Loucy (cell line): Measurements from ENCODE around the gene TAB3.

Source experiments
- H2AFZ ChIP-seq: fragments of 200-600 bp; sonication (generic); 2 replicates; pipeline ENCODE4 v1.6.0; 2016; ENCODE audit warnings: antibody characterized with exemption, mild to moderate bottlenecking, low read length, moderate library complexity
- H3F3A ChIP-seq: fragments of 200-600 bp; 2 replicates; pipeline ENCODE4 v1.6.0; 2016; ENCODE audit warnings: antibody characterized with exemption, low read depth, mild to moderate bottlenecking
- H3K27me3 ChIP-seq: fragments of 200-600 bp; sonication (generic); 2 replicates; pipeline ENCODE4 v1.6.1; 2014; ENCODE audit warnings: low read length, mild to moderate bottlenecking; ENCODE audit not compliant: insufficient read depth, poor library complexity, severe bottlenecking
- H3K36me3 ChIP-seq: fragments of 200-600 bp; sonication (generic); 2 replicates; pipeline ENCODE4 v1.6.1; 2016; ENCODE audit warnings: low read length; ENCODE audit not compliant: insufficient read depth
- H3K4me1 ChIP-seq: fragments of 200-600 bp; sonication (generic); 2 replicates; pipeline ENCODE4 v1.5.1; 2014; ENCODE audit warnings: low read length, mild to moderate bottlenecking; ENCODE audit not compliant: insufficient read depth, poor library complexity, severe bottlenecking
- H3K4me2 ChIP-seq: fragments of 200-600 bp; sonication (generic); 2 replicates; pipeline ENCODE4 v1.6.0; 2014; ENCODE audit warnings: antibody characterized with exemption, low read length, low read depth, mild to moderate bottlenecking; ENCODE audit not compliant: poor library complexity, severe bottlenecking
- H3K4me3 ChIP-seq: fragments of 200-600 bp; sonication (generic); 2 replicates; pipeline ENCODE4 v1.5.1; 2014; ENCODE audit warnings: low read length, mild to moderate bottlenecking, mixed read lengths; ENCODE audit not compliant: poor library complexity, severe bottlenecking
- H3K79me2 ChIP-seq: fragments of 200-600 bp; sonication (generic); 2 replicates; pipeline ENCODE4 v1.6.1; 2014; ENCODE audit warnings: low read length; ENCODE audit not compliant: insufficient read depth
- H3K9ac ChIP-seq: fragments of 200-600 bp; sonication (generic); 2 replicates; pipeline ENCODE4 v1.6.0; 2014; ENCODE audit warnings: mild to moderate bottlenecking, low read depth, low read length, moderate library complexity; ENCODE audit not compliant: poor library complexity, severe bottlenecking
- H3K9me2 ChIP-seq: fragments of 200-600 bp; sonication (generic); replicated peaks from 2 replicates; pipeline ENCODE4 v1.6.1; 2016; ENCODE audit warnings: low read depth, low read length, mixed read lengths
- H3K9me3 ChIP-seq: fragments of 200-600 bp; sonication (generic); 2 replicates; pipeline ENCODE4 v1.6.1; 2014; ENCODE audit warnings: mild to moderate bottlenecking, antibody characterized with exemption, low read length, low read depth; ENCODE audit not compliant: insufficient read depth
- H4K20me1 ChIP-seq: fragments of 200-600 bp; sonication (generic); 2 replicates; pipeline ENCODE4 v1.6.0; 2014; ENCODE audit warnings: antibody characterized with exemption, low read length, mild to moderate bottlenecking; ENCODE audit not compliant: insufficient read depth, poor library complexity, severe bottlenecking
- EZH2phosphoT487 ChIP-seq: fragments of 200-600 bp; IDR thresholded peaks from 2 replicates; pipeline ENCODE4 v1.6.1; 2018; ENCODE audit warnings: antibody characterized with exemption, mild to moderate bottlenecking, moderate library complexity, borderline replicate concordance
- TF ChIP-seq, protein P1 (sequence below): fragments of 200-600 bp; sonication (generic); conservative IDR thresholded peaks from 2 replicates; pipeline ENCODE4 v1.5.1; 2014; ENCODE audit warnings: mild to moderate bottlenecking, antibody characterized with exemption, low read length

TAB3 gene

DNA sequence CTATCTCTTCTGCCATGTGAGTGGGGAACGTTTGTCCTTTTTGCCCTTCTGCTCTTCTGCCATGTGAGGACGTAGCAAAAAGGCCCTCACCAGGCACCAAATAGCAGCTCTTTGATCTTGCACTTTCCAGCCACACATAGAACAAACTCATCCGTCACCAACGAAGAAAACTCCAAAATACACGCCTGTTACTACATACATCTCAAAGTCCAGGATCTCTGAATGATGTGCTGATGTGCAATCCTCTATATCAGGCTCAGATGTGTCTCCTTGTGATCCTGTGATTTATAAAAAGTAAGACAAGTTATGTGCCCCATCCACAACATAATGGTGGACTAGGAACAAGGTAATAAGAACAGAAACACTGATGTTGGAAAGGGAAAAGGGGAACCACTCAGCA is 9.8 kb upstream of the TAB3 start:
- peaks cover 28% of the 10 kb centered on the region for H3K4me1 ChIP-seq
- no peaks in the 10 kb centered on the region for H3F3A ChIP-seq
- H3K9me3 ChIP-seq = peaks cover 4% of the 10 kb centered on the region; the same call in 1 of the 2 replicates
- H4K20me1 ChIP-seq = no peaks in the 10 kb centered on the region
- H3K79me2 ChIP-seq = no peaks in the 10 kb centered on the region
- no peak overlapping the region for H2AFZ ChIP-seq
- no peak overlapping the region for H3K4me2 ChIP-seq
- no peaks in the 10 kb centered on the region for H3K27me3 ChIP-seq
- H3K9ac ChIP-seq = no peak overlapping the region
- H3K9me2 ChIP-seq = no peaks in the 10 kb centered on the region
- H3K36me3 ChIP-seq = no peaks in the 10 kb centered on the region
- no peak overlapping the region for H3K4me3 ChIP-seq
- no peak for TF ChIP-seq EZH2phosphoT487
- TF ChIP-seq, protein P1, sequence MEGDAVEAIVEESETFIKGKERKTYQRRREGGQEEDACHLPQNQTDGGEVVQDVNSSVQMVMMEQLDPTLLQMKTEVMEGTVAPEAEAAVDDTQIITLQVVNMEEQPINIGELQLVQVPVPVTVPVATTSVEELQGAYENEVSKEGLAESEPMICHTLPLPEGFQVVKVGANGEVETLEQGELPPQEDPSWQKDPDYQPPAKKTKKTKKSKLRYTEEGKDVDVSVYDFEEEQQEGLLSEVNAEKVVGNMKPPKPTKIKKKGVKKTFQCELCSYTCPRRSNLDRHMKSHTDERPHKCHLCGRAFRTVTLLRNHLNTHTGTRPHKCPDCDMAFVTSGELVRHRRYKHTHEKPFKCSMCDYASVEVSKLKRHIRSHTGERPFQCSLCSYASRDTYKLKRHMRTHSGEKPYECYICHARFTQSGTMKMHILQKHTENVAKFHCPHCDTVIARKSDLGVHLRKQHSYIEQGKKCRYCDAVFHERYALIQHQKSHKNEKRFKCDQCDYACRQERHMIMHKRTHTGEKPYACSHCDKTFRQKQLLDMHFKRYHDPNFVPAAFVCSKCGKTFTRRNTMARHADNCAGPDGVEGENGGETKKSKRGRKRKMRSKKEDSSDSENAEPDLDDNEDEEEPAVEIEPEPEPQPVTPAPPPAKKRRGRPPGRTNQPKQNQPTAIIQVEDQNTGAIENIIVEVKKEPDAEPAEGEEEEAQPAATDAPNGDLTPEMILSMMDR = no peak

DNA sequence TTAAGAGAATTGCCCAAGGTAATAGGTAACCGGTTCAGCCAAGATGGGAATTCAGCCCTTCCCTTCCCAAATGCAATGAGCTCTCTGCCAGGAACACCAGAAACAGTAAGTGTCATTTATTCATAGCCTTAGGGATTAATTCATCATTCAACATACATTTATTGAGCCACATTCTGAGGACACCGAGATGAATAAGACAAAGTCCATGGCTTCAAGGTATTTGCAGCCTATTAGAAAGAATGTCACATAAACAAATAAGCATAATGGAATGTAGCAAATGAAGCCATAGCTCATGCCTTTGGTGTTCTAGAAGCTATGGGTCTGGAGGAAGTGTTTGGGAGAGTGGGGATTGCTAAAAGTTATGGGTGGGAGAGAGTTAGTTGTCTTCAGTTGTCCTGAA is 6.3 kb upstream of the TAB3 start:
- H3K79me2 ChIP-seq = no peaks in the 10 kb centered on the region
- no peak for TF ChIP-seq EZH2phosphoT487
- TF ChIP-seq, protein P1 = no peak
- H3K4me3 ChIP-seq = no peak overlapping the region
- H3K4me2 ChIP-seq = no peak overlapping the region
- no peak overlapping the region for H2AFZ ChIP-seq
- H4K20me1 ChIP-seq = no peaks in the 10 kb centered on the region
- H3K27me3 ChIP-seq = no peaks in the 10 kb centered on the region
- no peaks in the 10 kb centered on the region for H3K36me3 ChIP-seq
- no peaks in the 10 kb centered on the region for H3F3A ChIP-seq
- H3K9ac ChIP-seq = no peak overlapping the region
- H3K9me2 ChIP-seq = no peaks in the 10 kb centered on the region
- H3K9me3 ChIP-seq = no peaks in the 10 kb centered on the region
- peaks cover 19% of the 10 kb centered on the region for H3K4me1 ChIP-seq

DNA sequence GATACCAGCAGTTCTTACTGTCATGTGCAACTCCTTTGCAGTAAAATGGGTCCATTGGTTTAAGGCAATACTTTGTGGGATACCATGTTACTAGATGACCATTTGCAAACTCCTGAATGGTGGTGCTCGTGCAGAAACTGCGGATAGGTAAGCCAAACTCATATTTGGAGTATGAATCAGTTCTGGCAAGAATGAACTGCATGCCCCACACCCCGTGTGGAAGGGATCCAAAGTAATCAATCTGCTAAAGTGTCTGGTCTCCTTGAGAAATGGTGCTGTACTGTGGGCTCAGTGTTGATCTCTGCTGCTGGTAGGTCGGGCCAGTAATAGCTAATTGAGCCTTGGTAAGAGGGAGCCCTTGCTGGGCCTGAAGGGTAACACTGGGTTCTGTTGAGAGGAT is 4.2 kb upstream of the TAB3 start:
- H3K4me3 ChIP-seq = no peak overlapping the region
- no peak overlapping the region for H3K9ac ChIP-seq
- peaks cover 13% of the 10 kb centered on the region for H3K4me1 ChIP-seq
- H3F3A ChIP-seq = no peaks in the 10 kb centered on the region
- peaks cover 8% of the 10 kb centered on the region for H3K79me2 ChIP-seq
- no peaks in the 10 kb centered on the region for H3K9me2 ChIP-seq
- no peak overlapping the region for H3K4me2 ChIP-seq
- H2AFZ ChIP-seq = no peak overlapping the region
- H3K9me3 ChIP-seq = no peaks in the 10 kb centered on the region
- no peak for TF ChIP-seq EZH2phosphoT487
- TF ChIP-seq, protein P1 = no peak
- H4K20me1 ChIP-seq = peaks cover 4% of the 10 kb centered on the region
- no peaks in the 10 kb centered on the region for H3K36me3 ChIP-seq
- H3K27me3 ChIP-seq = no peaks in the 10 kb centered on the region
